PFSK-1 (cell line): ENCODE data around the gene BRME1.

Experiments
- FOXP2 ChIP-seq: optimal IDR thresholded peaks from 2 replicates; pipeline ENCODE3; 2011; ENCODE audit warnings: borderline replicate concordance, control low read depth, inconsistent platforms; ENCODE audit not compliant: insufficient read depth; ENCODE audit errors: extremely low read length, extremely low read depth
- POLR2AphosphoS5 ChIP-seq: IDR thresholded peaks from 2 replicates; pipeline ENCODE4 v1.6.1; 2012; ENCODE audit warnings: low read depth, mild to moderate bottlenecking, control low read depth, low read length, moderate library complexity
- REST ChIP-seq, 2 experiments: IDR thresholded peaks; 2 replicates each; pipeline versions ENCODE4 v1.6.1 to v1.8.0; 2011 to 2012; ENCODE audit warnings: low read depth in 2 of 2, low read length in 2 of 2, control low read depth in 1 of 2, inconsistent platforms in 1 of 2, mild to moderate bottlenecking in 1 of 2, moderate library complexity in 1 of 2; ENCODE audit not compliant: insufficient read depth in 1 of 2
- SIN3A ChIP-seq: IDR thresholded peaks from 2 replicates; pipeline ENCODE4 v1.6.1; 2012; ENCODE audit warnings: mild to moderate bottlenecking, low read length, moderate library complexity, borderline replicate concordance; ENCODE audit not compliant: insufficient read depth
- TAF1 ChIP-seq: IDR thresholded peaks from 2 replicates; pipeline ENCODE4 v1.6.1; 2012; ENCODE audit warnings: low read length, control low read depth, borderline replicate concordance; ENCODE audit not compliant: insufficient read depth

The BRME1 gene

GRCh38 chr19:13951799-13952153 is 45.9 kb upstream of the BRME1 start:
- no peak for TF ChIP-seq SIN3A
- no peak for TF ChIP-seq REST (IDR thresholded peaks at IDR 0.05; ENCODE audit: insufficient read depth in 1 of 2, low read depth in 2 of 2, low read length in 2 of 2)
- TF ChIP-seq TAF1: no peak
- no peak for TF ChIP-seq POLR2AphosphoS5
- no peak for TF ChIP-seq FOXP2

DNA sequence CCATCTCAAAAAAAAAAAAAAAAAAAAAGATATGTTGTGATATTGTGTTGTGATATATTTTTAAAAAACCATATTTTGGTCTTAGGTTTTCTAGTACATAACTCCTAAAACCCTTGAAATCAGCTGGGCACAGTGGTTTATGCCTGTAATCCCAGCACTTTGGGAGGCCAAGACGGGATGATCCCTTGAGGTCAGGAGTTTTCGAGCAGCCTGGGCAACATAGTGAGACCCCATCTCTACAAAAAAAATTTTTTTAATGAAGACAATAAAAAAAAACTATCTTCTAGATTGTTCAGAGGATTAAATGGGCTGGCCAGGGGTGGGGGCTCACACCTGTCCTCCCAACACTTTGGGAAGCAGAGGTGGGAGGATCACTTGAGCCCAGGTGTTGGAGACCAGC is 45.1 kb upstream of the BRME1 start:
- TF ChIP-seq TAF1: no peak
- no peak for TF ChIP-seq SIN3A
- no peak for TF ChIP-seq POLR2AphosphoS5
- TF ChIP-seq REST (IDR thresholded peaks at IDR 0.05; ENCODE audit: insufficient read depth in 1 of 2, low read depth in 2 of 2, low read length in 2 of 2): no peak
- TF ChIP-seq FOXP2: no peak

DNA sequence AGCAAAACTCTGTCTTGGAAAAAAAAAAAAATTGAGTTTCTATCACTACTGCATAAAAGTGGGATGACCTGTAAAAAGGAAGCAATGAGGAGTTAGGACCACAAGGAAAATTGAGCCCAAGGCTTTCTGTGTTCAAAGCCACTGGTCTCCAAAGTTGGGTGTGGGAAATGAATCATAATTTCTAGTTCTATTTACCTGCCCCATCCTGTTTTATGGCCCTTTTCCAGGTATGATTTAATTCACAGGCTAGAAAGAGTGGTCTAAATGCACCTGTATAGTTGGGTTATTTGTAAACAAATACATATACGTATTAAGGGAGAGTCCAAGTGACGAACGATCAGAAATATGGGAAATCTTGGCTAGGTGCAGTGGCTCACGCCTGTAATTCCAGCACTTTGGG is 40.5 kb upstream of the BRME1 start:
- no peak for TF ChIP-seq TAF1

DNA sequence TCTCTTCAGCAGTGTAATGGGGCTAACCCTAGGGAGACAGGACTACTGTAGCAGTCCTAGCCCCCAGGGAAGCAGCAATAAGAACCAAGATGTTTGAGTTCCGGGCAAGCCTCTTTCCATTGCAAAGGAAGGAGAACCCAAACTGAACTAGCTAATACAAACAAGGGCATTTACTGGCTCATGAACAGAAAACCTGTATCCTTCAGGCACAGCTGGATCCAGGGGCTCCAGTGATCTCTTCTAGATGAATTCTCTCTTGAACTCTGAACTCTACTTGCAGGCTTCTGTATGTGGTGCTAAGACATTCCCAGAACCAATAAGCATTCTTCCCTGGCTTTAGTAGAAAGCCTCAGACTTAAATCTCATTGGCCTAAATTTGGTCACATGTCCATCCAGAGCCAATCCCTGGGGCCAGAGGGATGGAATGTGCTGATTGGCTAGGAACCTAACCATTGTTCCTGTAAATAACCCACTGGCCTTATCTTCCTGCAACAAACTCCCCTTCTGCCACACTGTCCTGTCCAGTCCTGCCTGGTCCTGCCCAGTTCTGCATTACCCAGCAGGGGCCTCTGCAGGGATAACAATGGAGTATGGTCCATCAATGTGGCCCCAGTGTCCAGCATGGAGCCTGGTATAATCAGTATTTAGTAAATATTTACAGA is 36.2 kb upstream of the BRME1 start:
- no peak for TF ChIP-seq TAF1
- TF ChIP-seq FOXP2: no peak
- TF ChIP-seq POLR2AphosphoS5: no peak
- no peak for TF ChIP-seq REST (IDR thresholded peaks at IDR 0.05; ENCODE audit: insufficient read depth in 1 of 2, low read depth in 2 of 2, low read length in 2 of 2)
- TF ChIP-seq SIN3A: no peak

- TF ChIP-seq POLR2AphosphoS5: no peak
- TF ChIP-seq TAF1: no peak
- TF ChIP-seq FOXP2: no peak
- no peak for TF ChIP-seq SIN3A
- no peak for TF ChIP-seq REST (IDR thresholded peaks at IDR 0.05; ENCODE audit: insufficient read depth in 1 of 2, low read depth in 2 of 2, low read length in 2 of 2)
These were observed 32.6 kb upstream of the BRME1 start, which contains the start of gene PODNL1 for GRCh38 chr19:13938301-13939064. TSS of gene PODNL1 (minus strand) at chr19:13938417. CDS start at chr19:13938181, 236 bp downstream.
